GM19372 (cell line): ENCODE data around the gene TBC1D3I.
"Not testable (repeated sequence)": the region's sequence is repeated elsewhere in the genome, so short reads cannot be mapped to it uniquely, and the experiment has no call there.

Experiments
- ATAC-seq: cut with Tn5 transposase; IDR thresholded peaks from one replicate; pipeline ENCODE4 v1.9.1; 2021; ENCODE audit warnings: mild to moderate bottlenecking, low read depth, moderate library complexity; ENCODE audit not compliant: unreplicated experiment

The TBC1D3I gene

DNA sequence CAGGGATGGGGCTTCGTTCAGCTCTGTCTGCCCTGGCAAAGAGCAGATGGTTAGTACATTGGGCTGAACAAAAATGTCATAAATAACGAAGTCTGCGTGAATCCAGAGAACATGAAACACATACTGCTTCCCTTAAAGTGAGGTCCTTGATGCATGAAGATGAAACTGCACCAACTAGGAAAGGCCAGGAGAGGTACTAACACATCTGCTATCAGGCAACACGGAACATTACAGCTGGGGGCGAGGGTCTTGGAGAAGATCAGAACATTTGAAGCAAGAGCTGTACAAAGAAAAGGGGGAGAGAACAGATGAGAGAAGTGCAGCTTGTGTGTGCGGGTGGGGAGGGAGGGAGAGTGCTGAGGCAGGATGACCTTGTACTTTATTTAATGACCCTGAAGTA lies 57.0 kb downstream of the TBC1D3I start:
- not testable (repeated sequence) for ATAC-seq

- ATAC-seq = not testable (repeated sequence)
Observed at GRCh38 chr17:36206486-36206821, 57.9 kb downstream of the TBC1D3I start.

- no peak for ATAC-seq
Observed at GRCh38 chr17:36205637-36206485, 58.5 kb downstream of the TBC1D3I start.

DNA sequence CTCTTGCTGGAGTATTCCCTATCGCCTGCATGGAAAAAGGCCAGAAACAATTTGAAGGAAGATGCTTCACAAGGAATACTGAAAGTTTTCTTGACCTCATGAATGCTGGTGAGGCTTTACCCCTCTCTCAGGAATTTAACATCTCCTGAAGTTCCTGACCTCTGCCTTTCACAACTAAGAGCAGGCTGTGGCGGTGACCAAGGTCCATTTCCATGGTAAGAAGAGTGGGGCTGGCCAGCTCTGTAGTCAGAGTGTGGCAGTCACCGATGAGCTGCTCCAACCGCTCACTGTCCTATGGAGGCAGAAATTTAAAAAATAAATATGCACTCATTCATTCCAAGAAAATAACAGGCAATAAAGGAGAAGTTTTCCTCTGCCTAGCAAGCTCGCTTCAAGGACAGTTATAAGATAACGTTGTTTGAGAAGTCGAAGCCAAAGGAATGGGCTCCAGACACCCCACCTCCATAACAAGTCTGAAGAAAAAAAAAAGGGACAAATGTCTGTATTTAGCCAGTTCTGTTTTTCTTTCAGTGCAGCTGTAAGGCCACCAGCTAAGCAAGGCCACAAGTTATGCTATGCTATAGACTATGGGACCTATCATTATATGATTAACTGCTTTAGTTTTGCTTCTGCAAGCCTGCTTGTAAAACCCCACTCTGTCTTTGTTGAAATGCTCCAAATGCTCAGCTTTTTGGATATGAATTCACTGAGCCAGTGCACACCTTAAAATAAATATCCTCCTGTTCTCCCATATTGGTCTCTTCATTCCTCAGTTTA lies 59.5 kb downstream of the TBC1D3I start:
- no peak for ATAC-seq
